HepG2 (cell line): Measurements from ENCODE around the gene TFAP2A.

Source experiments
- SRF ChIP-seq: IDR thresholded peaks from 2 replicates; pipeline ENCODE4 v1.6.1; 2011; ENCODE audit warnings: mild to moderate bottlenecking, low read depth, low read length, moderate library complexity
- TRIM24 ChIP-seq: sonication (generic); formaldehyde crosslinking; IDR thresholded peaks from 2 replicates; pipeline ENCODE4 v1.8.0; 2022; ENCODE audit warnings: mild to moderate bottlenecking, missing genetic modification reagents
- ZNF251 ChIP-seq: sonication (generic); formaldehyde crosslinking; IDR thresholded peaks from 2 replicates; pipeline ENCODE4 v1.9.0; 2021; ENCODE audit warnings: mild to moderate bottlenecking, missing genetic modification reagents
- ZNF317 ChIP-seq: sonication (generic); formaldehyde crosslinking; IDR thresholded peaks from 2 replicates; pipeline ENCODE4 v1.5.0; 2020; ENCODE audit warnings: mild to moderate bottlenecking, missing genetic modification reagents

DNA sequence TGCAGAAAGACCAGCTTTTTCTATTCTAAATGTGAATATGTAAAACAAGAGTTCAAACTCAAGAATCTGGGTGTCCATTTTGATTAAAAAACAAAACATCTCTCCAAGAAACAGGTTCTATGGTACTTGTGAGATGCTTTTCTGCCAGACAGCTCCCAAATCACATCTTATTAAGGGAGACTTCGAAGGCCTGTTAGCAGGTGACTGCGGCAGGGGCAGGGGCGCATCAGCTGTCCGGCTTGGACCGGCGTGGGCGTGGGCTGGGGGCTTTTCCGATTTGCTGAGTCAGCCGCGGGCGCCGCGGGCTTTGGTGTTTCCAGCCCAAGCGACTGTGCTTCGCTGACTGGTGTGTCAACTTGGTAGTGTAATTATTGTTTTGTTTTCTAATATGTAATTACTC lies 32.6 kb downstream of the TFAP2A start:
- TF ChIP-seq SRF = no peak
- no peak for TF ChIP-seq ZNF251 (CRISPR knock-in tag)
- no peak for TF ChIP-seq TRIM24
- TF ChIP-seq ZNF317 (CRISPR knock-in tag) = no peak
